ENCODE measurements around the gene CERKL. TPM values are rescaled to one million over a fixed set of nuclear protein-coding genes. Genes with fewer than 3 reads are reported as not detected.

CERKL gene
- total and polyA plus RNA-seq, 2 donors (not counting 1 experiment from before 2014, with no cell fraction given): 0.03 TPM; not detected in 1

GRCh38 chr2:181648478-181649155 lies 8.3 kb downstream of the CERKL start:
- Histone ChIP-seq H3K79me2 (ENCODE audit: control insufficient read depth, insufficient read depth, low read length) (no peaks in the 10 kb centered on the region), H3K9me3 (ENCODE audit: control extremely low read depth in 1 of 3, control insufficient read depth in 2 of 3, insufficient read depth in 1 of 3, low read length in 2 of 3) (no peaks in the 10 kb centered on the region), H3K36me3 (replicated peaks in 1 of 2; ENCODE audit: control extremely low read depth in 1 of 2, control insufficient read depth in 1 of 2, extremely low read depth in 1 of 2, insufficient read depth in 2 of 2, low read length in 1 of 2) (no peaks in the 10 kb centered on the region), H3K4me2 (replicated peaks; ENCODE audit: low read depth, low read length, poor library complexity, severe bottlenecking) (no peak overlapping the region), H3K4me3 (ENCODE audit: control extremely low read depth in 1 of 5, extremely low read depth in 1 of 5, insufficient read depth in 1 of 5, low read depth in 2 of 5, low read length in 4 of 5) (no peak overlapping the region), H3K27me3 (replicated peaks in 1 of 4; ENCODE audit: control extremely low read depth in 1 of 4, control insufficient read depth in 3 of 4, insufficient read depth in 4 of 4, low read length in 3 of 4) (peaks cover 0 to 8% (median 4%) of the 10 kb centered on the region in 4 experiments), H3K9ac (ENCODE audit: low read length) (no peak overlapping the region), H3K4me1 (ENCODE audit: control insufficient read depth in 2 of 2, insufficient read depth in 2 of 2, low read length in 2 of 2) (no peaks in the 10 kb centered on the region), H2AFZ (ENCODE audit: insufficient read depth, low read depth, low read length, poor library complexity, severe bottlenecking) (no peak overlapping the region), H3K27ac (ENCODE audit: low read length in 2 of 2) (no peak overlapping the region), H4K20me1 (ENCODE audit: control insufficient read depth, insufficient read depth, low read length, poor library complexity, severe bottlenecking) (no peaks in the 10 kb centered on the region)
- Mint-ChIP-seq H3K27ac (no peak overlapping the region), H3K9me3 (ENCODE audit: insufficient read depth) (no peaks in the 10 kb centered on the region), H3K4me3 (no peak overlapping the region), H3K27me3 (peaks cover 61% of the 10 kb centered on the region), H3K4me1 (no peaks in the 10 kb centered on the region)
- WGBS (ENCODE audit: insufficient coverage): no CpG with 5 or more reads among the region's 2 CpGs
- ATAC-seq (ENCODE audit: low read depth) (no peak), DNase-seq (no peak)
- ChIA-PET POLR2A (no interaction called here), CTCF (interaction anchor here (1.0 kb wide), 1 partner anchor 66 kb away, joined by 3 read pairs; no protein-coding TSS in a partner anchor)
- no peak for TF ChIP-seq EZH2 (IDR thresholded peaks at IDR 0.05; ENCODE audit: borderline replicate concordance, insufficient read depth, low read depth, low read length, poor library complexity, severe bottlenecking)
- TF ChIP-seq, protein P1, sequence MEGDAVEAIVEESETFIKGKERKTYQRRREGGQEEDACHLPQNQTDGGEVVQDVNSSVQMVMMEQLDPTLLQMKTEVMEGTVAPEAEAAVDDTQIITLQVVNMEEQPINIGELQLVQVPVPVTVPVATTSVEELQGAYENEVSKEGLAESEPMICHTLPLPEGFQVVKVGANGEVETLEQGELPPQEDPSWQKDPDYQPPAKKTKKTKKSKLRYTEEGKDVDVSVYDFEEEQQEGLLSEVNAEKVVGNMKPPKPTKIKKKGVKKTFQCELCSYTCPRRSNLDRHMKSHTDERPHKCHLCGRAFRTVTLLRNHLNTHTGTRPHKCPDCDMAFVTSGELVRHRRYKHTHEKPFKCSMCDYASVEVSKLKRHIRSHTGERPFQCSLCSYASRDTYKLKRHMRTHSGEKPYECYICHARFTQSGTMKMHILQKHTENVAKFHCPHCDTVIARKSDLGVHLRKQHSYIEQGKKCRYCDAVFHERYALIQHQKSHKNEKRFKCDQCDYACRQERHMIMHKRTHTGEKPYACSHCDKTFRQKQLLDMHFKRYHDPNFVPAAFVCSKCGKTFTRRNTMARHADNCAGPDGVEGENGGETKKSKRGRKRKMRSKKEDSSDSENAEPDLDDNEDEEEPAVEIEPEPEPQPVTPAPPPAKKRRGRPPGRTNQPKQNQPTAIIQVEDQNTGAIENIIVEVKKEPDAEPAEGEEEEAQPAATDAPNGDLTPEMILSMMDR (IDR thresholded peaks at IDR 0.05): no peak
- intact Hi-C loops (cut with micrococcal nuclease): no loop called here

- Histone ChIP-seq H3K4me2 (replicated peaks; ENCODE audit: low read depth, low read length, poor library complexity, severe bottlenecking) (no peak overlapping the region), H3K4me1 (ENCODE audit: control insufficient read depth in 2 of 2, insufficient read depth in 2 of 2, low read length in 2 of 2) (no peaks in the 10 kb centered on the region), H3K9me3 (ENCODE audit: control extremely low read depth in 1 of 3, control insufficient read depth in 2 of 3, insufficient read depth in 1 of 3, low read length in 2 of 3) (no peaks in the 10 kb centered on the region), H3K9ac (ENCODE audit: low read length) (no peak overlapping the region), H4K20me1 (ENCODE audit: control insufficient read depth, insufficient read depth, low read length, poor library complexity, severe bottlenecking) (no peaks in the 10 kb centered on the region), H3K4me3 (ENCODE audit: control extremely low read depth in 1 of 5, extremely low read depth in 1 of 5, insufficient read depth in 1 of 5, low read depth in 2 of 5, low read length in 4 of 5) (no peak overlapping the region), H3K27me3 (replicated peaks in 1 of 4; ENCODE audit: control extremely low read depth in 1 of 4, control insufficient read depth in 3 of 4, insufficient read depth in 4 of 4, low read length in 3 of 4) (peaks cover 0 to 4% (median 4%) of the 10 kb centered on the region in 4 experiments), H3K36me3 (replicated peaks in 1 of 2; ENCODE audit: control extremely low read depth in 1 of 2, control insufficient read depth in 1 of 2, extremely low read depth in 1 of 2, insufficient read depth in 2 of 2, low read length in 1 of 2) (no peaks in the 10 kb centered on the region), H2AFZ (ENCODE audit: insufficient read depth, low read depth, low read length, poor library complexity, severe bottlenecking) (no peak overlapping the region), H3K79me2 (ENCODE audit: control insufficient read depth, insufficient read depth, low read length) (no peaks in the 10 kb centered on the region), H3K27ac (ENCODE audit: low read length in 2 of 2) (no peak overlapping the region)
- ChIA-PET POLR2A (no interaction called here), CTCF (no interaction called here)
- Mint-ChIP-seq H3K4me1 (no peaks in the 10 kb centered on the region), H3K9me3 (ENCODE audit: insufficient read depth) (no peaks in the 10 kb centered on the region), H3K4me3 (no peak overlapping the region), H3K27ac (no peak overlapping the region), H3K27me3 (peaks cover 58% of the 10 kb centered on the region)
- WGBS (ENCODE audit: insufficient coverage): no CpG with 5 or more reads among the region's 1 CpG
- DNase-seq: no peak
- no peak for ATAC-seq (ENCODE audit: low read depth)
- TF ChIP-seq, protein P1 (IDR thresholded peaks at IDR 0.05): no peak
- intact Hi-C loops (cut with micrococcal nuclease): no loop called here
These were observed 10.4 kb downstream of the CERKL start for GRCh38 chr2:181646415-181646987.

Measured in B cell (primary cell).